ENCODE measurements around the gene SIVA1. TPM values are rescaled to one million over a fixed set of nuclear protein-coding genes. Genes with fewer than 3 reads are reported as not detected.

The SIVA1 gene
- total and polyA plus RNA-seq, 9 of the 15 experiments (the other 6 are each of a cell fraction or from before 2014, with no cell fraction given) = 4.2 to 186 (median 54.2) TPM

DNA sequence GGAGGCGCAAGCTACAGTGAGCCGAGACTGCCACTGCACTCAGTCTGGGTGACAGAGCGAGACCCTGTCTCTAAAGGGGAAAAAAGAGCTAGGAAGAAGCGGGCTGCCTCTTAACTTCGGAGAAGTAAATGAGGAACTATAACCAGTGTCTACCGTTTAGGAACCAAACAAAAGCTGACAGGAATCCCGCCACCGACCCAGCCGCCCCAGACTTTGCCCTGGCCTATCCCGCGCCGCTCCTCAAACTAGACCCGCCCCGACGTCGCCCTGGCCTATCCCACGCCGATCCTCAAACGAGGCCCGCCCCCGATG, 568 bp upstream of the SIVA1 start (continued):
- TF ChIP-seq, protein P1, sequence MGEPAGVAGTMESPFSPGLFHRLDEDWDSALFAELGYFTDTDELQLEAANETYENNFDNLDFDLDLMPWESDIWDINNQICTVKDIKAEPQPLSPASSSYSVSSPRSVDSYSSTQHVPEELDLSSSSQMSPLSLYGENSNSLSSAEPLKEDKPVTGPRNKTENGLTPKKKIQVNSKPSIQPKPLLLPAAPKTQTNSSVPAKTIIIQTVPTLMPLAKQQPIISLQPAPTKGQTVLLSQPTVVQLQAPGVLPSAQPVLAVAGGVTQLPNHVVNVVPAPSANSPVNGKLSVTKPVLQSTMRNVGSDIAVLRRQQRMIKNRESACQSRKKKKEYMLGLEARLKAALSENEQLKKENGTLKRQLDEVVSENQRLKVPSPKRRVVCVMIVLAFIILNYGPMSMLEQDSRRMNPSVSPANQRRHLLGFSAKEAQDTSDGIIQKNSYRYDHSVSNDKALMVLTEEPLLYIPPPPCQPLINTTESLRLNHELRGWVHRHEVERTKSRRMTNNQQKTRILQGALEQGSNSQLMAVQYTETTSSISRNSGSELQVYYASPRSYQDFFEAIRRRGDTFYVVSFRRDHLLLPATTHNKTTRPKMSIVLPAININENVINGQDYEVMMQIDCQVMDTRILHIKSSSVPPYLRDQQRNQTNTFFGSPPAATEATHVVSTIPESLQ (CRISPR knock-in tag; IDR thresholded peaks at IDR 0.05) = no peak
- no peak for TF ChIP-seq NR2C2 (CRISPR knock-in tag; IDR thresholded peaks at IDR 0.05)
- TF ChIP-seq NR2C2 (tag; IDR thresholded peaks at IDR 0.05) = no peak
- TF ChIP-seq ZBTB17 (CRISPR knock-in tag; IDR thresholded peaks at IDR 0.05) = no peak
- no peak for TF ChIP-seq IRF2 (CRISPR knock-in tag; IDR thresholded peaks at IDR 0.05)
- TF ChIP-seq FOXA1 (IDR thresholded peaks at IDR 0.05; ENCODE audit: borderline replicate concordance) = no peak
- TF ChIP-seq BHLHE40 (IDR thresholded peaks at IDR 0.05; ENCODE audit: low read length) = no peak
- TF ChIP-seq ZBTB11 (CRISPR knock-in tag; IDR thresholded peaks at IDR 0.05) = no peak
- no peak for TF ChIP-seq NR3C1 (CRISPR knock-in tag; IDR thresholded peaks at IDR 0.05)
- TF ChIP-seq HNRNPK (IDR thresholded peaks at IDR 0.05; ENCODE audit: low read depth, low read length, poor library complexity, severe bottlenecking) = no peak
- no peak for TF ChIP-seq ATF1 (CRISPR knock-in tag; IDR thresholded peaks at IDR 0.05)
- no peak for TF ChIP-seq ATF1 (tag; IDR thresholded peaks at IDR 0.05)
- peak; percentile 62 for TF ChIP-seq TBP (optimal IDR thresholded peaks at IDR 0.05; ENCODE audit: low read depth, low read length)
- TF ChIP-seq ZHX1 (conservative IDR thresholded peaks at IDR 0.05; ENCODE audit: low read length) = no peak
- TF ChIP-seq RBM22 (IDR thresholded peaks at IDR 0.05; ENCODE audit: low read depth, low read length, poor library complexity, severe bottlenecking) = no peak
- TF ChIP-seq, protein P2, sequence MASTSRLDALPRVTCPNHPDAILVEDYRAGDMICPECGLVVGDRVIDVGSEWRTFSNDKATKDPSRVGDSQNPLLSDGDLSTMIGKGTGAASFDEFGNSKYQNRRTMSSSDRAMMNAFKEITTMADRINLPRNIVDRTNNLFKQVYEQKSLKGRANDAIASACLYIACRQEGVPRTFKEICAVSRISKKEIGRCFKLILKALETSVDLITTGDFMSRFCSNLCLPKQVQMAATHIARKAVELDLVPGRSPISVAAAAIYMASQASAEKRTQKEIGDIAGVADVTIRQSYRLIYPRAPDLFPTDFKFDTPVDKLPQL (IDR thresholded peaks at IDR 0.05; ENCODE audit: extremely low read depth, insufficient read length) = no peak
- no peak for TF ChIP-seq EP400 (IDR thresholded peaks at IDR 0.05)
- TF ChIP-seq, protein P3, sequence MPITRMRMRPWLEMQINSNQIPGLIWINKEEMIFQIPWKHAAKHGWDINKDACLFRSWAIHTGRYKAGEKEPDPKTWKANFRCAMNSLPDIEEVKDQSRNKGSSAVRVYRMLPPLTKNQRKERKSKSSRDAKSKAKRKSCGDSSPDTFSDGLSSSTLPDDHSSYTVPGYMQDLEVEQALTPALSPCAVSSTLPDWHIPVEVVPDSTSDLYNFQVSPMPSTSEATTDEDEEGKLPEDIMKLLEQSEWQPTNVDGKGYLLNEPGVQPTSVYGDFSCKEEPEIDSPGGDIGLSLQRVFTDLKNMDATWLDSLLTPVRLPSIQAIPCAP (CRISPR knock-in tag; IDR thresholded peaks at IDR 0.05; ENCODE audit: borderline replicate concordance) = no peak
- TF ChIP-seq POLR2A (conservative IDR thresholded peaks at IDR 0.05) = peak; percentile 70
- TF ChIP-seq GABPB2 (CRISPR knock-in tag; conservative IDR thresholded peaks at IDR 0.05) = no peak
- no peak for TF ChIP-seq TAL1 (IDR thresholded peaks at IDR 0.05)
- no peak for TF ChIP-seq ZKSCAN1 (IDR thresholded peaks at IDR 0.05; ENCODE audit: low read depth, low read length)

Data from K562 (cell line).